Chondrocyte (in vitro differentiated cells): ENCODE measurements around the gene SSMEM1. TPM values are rescaled to one million over a fixed set of nuclear protein-coding genes. Genes with fewer than 3 reads are reported as not detected.
"Not testable (repeated sequence)": the region's sequence is repeated elsewhere in the genome, so short reads cannot be mapped to it uniquely, and the experiment has no call there.

ENCODE experiments used
- DNase-seq: peaks from one replicate; pipeline ENCODE4 v3.0.0; 2021; ENCODE audit warnings: mixed read lengths, low spot score
- H3K27ac Mint-ChIP-seq: one replicate; pipeline ENCODE4 v1.8.0; 2021; ENCODE audit warnings: mild to moderate bottlenecking, moderate library complexity, mixed read lengths; ENCODE audit not compliant: unreplicated experiment
- H3K27me3 Mint-ChIP-seq: 2 replicates; pipeline ENCODE4 v1.8.0; 2021; ENCODE audit warnings: low read depth, mixed read lengths
- H3K36me3 Mint-ChIP-seq: 2 replicates; pipeline ENCODE4 v1.8.0; 2021; ENCODE audit warnings: low read depth, mixed read lengths
- H3K4me1 Mint-ChIP-seq: 2 replicates; pipeline ENCODE4 v1.8.0; 2021; ENCODE audit warnings: low read depth, mild to moderate bottlenecking, mixed read lengths
- H3K4me3 Mint-ChIP-seq: one replicate; pipeline ENCODE4 v1.8.0; 2021; ENCODE audit warnings: mild to moderate bottlenecking, moderate library complexity, mixed read lengths; ENCODE audit not compliant: unreplicated experiment
- H3K9me3 Mint-ChIP-seq: 2 replicates; pipeline ENCODE4 v1.8.0; 2021; ENCODE audit warnings: low read depth, mixed read lengths
- total RNA-seq: library from RNA; stranded (reverse); gene quantifications from 3 replicates; pipeline ENCODE4 v1.2.1, GENCODE V29; 2021
- TF ChIP-seq, protein P1 (sequence below): fragments of 200-600 bp; sonication (generic); IDR thresholded peaks from 2 replicates; pipeline ENCODE4 v1.5.0; 2021; ENCODE audit warnings: antibody characterized with exemption, mild to moderate bottlenecking, moderate library complexity

The SSMEM1 gene
- total RNA-seq, 1 donor from 2014 or later: not detected

GRCh38 chr7:130234078-130234477 lies 26.4 kb downstream of the SSMEM1 start:
- H3K27me3 Mint-ChIP-seq: no peaks in the 10 kb centered on the region
- H3K27ac Mint-ChIP-seq: no peak overlapping the region
- DNase-seq: no peak
- no peak overlapping the region for H3K4me3 Mint-ChIP-seq
- H3K36me3 Mint-ChIP-seq: no peaks in the 10 kb centered on the region
- no peaks in the 10 kb centered on the region for H3K9me3 Mint-ChIP-seq
- peaks cover 10% of the 10 kb centered on the region for H3K4me1 Mint-ChIP-seq
- TF ChIP-seq, protein P1, sequence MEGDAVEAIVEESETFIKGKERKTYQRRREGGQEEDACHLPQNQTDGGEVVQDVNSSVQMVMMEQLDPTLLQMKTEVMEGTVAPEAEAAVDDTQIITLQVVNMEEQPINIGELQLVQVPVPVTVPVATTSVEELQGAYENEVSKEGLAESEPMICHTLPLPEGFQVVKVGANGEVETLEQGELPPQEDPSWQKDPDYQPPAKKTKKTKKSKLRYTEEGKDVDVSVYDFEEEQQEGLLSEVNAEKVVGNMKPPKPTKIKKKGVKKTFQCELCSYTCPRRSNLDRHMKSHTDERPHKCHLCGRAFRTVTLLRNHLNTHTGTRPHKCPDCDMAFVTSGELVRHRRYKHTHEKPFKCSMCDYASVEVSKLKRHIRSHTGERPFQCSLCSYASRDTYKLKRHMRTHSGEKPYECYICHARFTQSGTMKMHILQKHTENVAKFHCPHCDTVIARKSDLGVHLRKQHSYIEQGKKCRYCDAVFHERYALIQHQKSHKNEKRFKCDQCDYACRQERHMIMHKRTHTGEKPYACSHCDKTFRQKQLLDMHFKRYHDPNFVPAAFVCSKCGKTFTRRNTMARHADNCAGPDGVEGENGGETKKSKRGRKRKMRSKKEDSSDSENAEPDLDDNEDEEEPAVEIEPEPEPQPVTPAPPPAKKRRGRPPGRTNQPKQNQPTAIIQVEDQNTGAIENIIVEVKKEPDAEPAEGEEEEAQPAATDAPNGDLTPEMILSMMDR: no peak

GRCh38 chr7:130236361-130236760 lies 28.7 kb downstream of the SSMEM1 start:
- not testable (repeated sequence) for H3K27ac Mint-ChIP-seq, DNase-seq, H3K27me3 Mint-ChIP-seq, H3K9me3 Mint-ChIP-seq, H3K4me3 Mint-ChIP-seq, H3K36me3 Mint-ChIP-seq
- H3K4me1 Mint-ChIP-seq: peaks cover 10% of the 10 kb centered on the region

- H3K4me1 Mint-ChIP-seq: peaks cover 13% of the 10 kb centered on the region
- no peaks in the 10 kb centered on the region for H3K9me3 Mint-ChIP-seq
- TF ChIP-seq, protein P1: no peak
These were observed 32.6 kb downstream of the SSMEM1 start for GRCh38 chr7:130240240-130240639.

DNA sequence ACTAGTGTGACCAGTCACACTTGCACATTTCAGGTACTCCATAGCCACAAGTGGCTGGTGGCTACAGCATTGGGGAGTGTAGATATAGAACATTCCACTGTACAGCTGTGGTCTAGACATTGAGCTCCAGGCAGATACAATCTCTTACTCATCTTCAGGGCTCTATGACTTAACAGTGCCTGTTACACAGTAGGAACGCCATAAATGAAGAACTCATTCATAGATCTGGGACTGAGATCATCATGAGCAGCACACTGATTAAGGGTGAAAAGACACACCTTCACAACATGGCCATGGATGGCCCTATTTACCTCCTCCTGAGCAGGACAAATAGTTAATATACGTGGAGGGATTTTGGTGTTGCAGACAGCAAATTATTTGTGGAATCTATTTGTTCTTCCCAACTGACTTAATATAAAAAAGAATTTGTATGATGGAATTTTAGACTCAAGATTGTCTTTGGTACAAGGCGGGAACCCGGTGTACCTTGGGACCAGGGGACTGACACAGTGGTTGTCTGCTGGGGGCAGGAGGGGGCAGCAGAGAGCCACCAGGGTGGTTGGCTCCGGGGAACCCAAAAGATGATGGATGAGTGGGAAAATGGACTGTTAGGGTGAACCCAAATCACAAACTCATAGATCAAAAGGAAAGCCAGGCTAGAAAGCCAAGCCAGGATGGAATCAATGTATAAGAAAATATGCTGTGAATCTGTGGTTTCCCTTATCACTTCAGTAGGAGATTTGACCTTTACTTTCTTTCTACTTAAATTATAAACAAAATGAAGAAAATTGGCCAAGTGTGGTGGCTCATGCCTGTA lies 34.7 kb downstream of the SSMEM1 start:
- TF ChIP-seq, protein P1: peak; percentile 92
- DNase-seq: no peak
- Mint-ChIP-seq H3K27ac (peak overlapping the region; percentile 4), H3K4me1 (peaks cover 13% of the 10 kb centered on the region), H3K36me3 (no peaks in the 10 kb centered on the region), H3K27me3 (no peaks in the 10 kb centered on the region), H3K4me3 (no peak overlapping the region), H3K9me3 (peaks cover 14% of the 10 kb centered on the region)

More at GRCh38 chr7:130240240-130240639, 32.6 kb downstream of the SSMEM1 start:
- Mint-ChIP-seq H3K36me3 (no peaks in the 10 kb centered on the region), H3K4me3 (no peak overlapping the region), H3K27me3 (no peaks in the 10 kb centered on the region), H3K27ac (no peak overlapping the region)
- no peak for DNase-seq

- peaks cover 14% of the 10 kb centered on the region for H3K9me3 Mint-ChIP-seq
- H3K36me3 Mint-ChIP-seq, H3K27me3 Mint-ChIP-seq, H3K4me3 Mint-ChIP-seq, DNase-seq, H3K27ac Mint-ChIP-seq: not testable (repeated sequence)
- H3K4me1 Mint-ChIP-seq: peaks cover 13% of the 10 kb centered on the region
These were observed 35.8 kb downstream of the SSMEM1 start for GRCh38 chr7:130243486-130243885.

DNA sequence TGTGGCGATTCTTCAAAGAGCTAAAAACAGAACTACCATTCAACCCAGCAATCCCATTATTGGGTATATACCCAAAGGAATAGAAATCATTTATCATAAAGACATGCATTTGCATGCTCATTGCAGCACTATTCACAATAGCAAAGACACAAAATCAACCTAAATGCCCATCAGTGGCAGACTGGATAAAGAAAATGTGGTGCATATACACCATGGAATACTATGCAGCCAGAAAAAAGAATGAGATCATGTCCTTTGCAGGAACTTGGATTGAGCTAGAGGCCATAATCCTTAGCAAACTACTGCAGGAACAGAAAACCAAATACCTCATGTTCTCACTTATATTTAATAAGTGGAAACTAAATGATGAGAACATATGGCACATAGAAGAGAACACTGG lies 38.8 kb downstream of the SSMEM1 start:
- H3K4me3 Mint-ChIP-seq, DNase-seq, H3K27me3 Mint-ChIP-seq, H3K27ac Mint-ChIP-seq, H3K36me3 Mint-ChIP-seq: not testable (repeated sequence)
- H3K9me3 Mint-ChIP-seq: peaks cover 21% of the 10 kb centered on the region
- H3K4me1 Mint-ChIP-seq: peaks cover 13% of the 10 kb centered on the region

- not testable (repeated sequence) for H3K27me3 Mint-ChIP-seq, DNase-seq, H3K36me3 Mint-ChIP-seq, H3K4me1 Mint-ChIP-seq, H3K27ac Mint-ChIP-seq, H3K4me3 Mint-ChIP-seq
- peaks cover 38% of the 10 kb centered on the region for H3K9me3 Mint-ChIP-seq
These were observed 41.2 kb downstream of the SSMEM1 start for GRCh38 chr7:130248842-130249241.

DNA sequence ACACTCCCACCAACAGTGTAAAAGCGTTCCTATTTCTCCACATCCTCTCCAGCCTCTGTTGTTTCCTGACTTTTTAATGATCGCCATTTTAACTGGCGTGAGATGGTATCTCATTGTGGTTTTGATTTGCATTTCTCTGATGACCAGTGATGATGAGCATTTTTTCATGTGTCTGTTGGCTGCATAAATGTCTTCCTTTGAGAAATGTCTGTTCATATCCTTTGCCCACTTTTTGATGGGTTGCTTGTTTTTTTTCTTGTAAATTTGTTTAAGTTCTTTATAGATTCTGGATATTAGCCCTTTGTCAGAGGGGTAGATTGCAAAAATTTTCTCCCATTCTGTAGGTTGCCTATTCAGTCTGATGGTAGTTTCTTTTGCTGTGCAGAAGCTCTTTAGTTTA lies 42.0 kb downstream of the SSMEM1 start:
- H3K4me3 Mint-ChIP-seq, H3K27me3 Mint-ChIP-seq, H3K4me1 Mint-ChIP-seq, DNase-seq, H3K27ac Mint-ChIP-seq, H3K36me3 Mint-ChIP-seq: not testable (repeated sequence)
- peaks cover 41% of the 10 kb centered on the region for H3K9me3 Mint-ChIP-seq
